GM12872 (cell line): ENCODE results near the gene GREB1.

Experiments
- TF ChIP-seq, protein P1 (sequence below): IDR thresholded peaks from 3 replicates; pipeline ENCODE4 v1.5.1; 2011; ENCODE audit warnings: low read depth, mild to moderate bottlenecking, low read length, moderate library complexity; ENCODE audit not compliant: insufficient read depth

The GREB1 gene

DNA sequence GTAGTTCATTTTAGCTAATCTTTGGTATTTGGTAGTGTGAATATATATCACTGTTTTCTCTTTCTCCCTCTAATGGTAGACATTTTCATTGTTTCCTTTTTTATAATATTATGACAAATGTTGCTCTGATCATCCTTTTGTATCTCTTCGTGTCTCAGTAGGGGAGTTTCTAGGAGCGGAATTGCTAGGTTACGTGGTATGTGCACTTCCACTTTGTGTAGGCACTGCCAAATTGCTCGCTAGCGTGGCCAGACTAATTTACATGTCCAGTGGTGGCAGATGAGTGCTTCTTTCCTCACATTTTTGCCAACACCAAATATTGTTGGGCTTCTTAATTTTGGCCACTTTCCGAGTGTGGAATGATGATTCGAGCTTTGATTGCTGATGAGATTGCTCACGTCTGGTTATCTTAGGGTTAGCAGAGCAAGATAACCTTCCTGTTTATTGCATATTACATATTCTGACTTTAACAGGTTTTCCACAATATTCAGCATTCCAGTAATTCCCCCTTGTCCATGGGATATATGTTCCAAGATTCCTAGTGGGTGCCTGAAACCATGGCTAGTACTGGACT lies 30.4 kb upstream of the GREB1 start:
- TF ChIP-seq, protein P1, sequence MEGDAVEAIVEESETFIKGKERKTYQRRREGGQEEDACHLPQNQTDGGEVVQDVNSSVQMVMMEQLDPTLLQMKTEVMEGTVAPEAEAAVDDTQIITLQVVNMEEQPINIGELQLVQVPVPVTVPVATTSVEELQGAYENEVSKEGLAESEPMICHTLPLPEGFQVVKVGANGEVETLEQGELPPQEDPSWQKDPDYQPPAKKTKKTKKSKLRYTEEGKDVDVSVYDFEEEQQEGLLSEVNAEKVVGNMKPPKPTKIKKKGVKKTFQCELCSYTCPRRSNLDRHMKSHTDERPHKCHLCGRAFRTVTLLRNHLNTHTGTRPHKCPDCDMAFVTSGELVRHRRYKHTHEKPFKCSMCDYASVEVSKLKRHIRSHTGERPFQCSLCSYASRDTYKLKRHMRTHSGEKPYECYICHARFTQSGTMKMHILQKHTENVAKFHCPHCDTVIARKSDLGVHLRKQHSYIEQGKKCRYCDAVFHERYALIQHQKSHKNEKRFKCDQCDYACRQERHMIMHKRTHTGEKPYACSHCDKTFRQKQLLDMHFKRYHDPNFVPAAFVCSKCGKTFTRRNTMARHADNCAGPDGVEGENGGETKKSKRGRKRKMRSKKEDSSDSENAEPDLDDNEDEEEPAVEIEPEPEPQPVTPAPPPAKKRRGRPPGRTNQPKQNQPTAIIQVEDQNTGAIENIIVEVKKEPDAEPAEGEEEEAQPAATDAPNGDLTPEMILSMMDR: no peak

DNA sequence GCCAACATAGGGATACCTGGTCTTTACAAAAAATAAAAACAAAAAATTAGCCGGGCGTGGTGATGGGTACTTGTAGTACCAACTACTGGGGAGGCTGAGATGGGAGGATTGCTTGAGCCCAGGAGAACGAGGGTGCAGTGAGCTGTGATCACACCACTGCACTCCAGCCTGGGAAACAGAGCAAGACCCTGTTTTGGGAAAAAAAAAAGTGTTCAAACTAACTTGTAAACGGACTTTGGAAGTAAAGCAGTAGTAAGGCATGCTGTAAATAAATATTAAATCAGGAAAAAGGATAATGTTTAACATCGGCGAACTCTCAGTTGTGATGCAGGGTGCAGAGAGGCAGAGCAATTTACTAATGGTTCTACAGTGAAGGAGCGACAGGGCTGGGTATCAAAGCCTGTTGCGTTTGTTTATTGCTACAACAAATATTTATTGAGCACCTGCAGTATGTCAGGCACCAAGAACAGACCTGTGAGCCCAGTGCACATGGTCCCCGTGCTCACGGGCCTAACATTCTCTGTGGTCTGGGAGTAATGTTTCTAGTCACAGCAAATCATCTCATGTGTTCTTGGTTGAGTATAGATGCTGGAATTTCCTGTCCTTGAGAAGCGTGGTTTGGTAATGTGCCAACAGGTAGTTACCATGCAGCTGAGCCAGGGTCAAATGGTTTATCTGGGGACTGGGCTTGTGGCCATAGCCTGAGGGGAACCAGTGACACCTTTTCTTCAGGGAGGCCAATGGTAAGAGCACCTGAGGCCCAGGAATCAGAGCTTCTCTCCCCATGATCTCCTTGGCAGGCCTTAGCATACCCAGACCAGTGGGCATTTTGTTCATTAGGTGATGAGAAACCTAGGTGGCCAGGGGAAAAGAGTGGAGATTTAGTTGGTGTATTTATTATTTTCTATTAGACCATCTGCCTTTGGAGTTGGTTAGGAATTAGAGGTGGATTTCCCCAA lies 27.9 kb upstream of the GREB1 start:
- TF ChIP-seq, protein P1: no peak

DNA sequence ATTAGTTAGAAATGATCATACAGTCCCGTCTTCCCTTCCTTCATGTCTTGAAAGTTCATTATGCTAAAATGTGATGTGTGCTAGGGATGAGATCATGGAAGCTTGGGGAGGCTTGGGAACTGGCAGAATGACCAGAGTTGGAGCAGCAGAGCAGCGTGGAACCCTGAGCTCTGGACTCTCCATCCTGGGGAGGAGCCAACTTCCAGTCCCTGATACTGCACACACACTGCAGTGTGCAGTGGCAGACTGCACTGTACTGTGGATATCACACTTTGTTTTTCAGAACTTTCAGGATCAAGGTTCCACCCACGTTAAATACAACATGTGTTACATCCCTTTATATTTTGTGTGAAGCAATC lies 27.3 kb upstream of the GREB1 start:
- TF ChIP-seq, protein P1: no peak

DNA sequence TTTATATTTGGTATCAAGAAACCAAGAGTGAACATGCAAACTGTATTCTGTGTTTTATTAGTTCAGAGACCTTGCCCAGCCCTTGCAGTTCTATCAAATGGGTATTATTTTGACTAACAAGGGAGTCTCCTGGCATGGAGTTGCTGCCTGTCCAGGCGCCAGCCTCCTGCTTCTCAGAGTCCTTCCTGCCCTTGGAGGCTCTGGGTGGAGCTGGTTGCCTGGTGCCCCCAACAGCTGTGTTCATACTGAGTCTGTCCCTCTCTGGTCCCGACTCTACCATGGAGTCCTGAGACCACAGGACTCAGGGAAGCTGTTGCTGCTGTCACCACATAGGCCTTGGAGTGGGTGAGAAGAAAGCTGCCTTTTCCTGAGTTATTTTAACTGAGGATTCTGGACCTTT lies 26.3 kb upstream of the GREB1 start:
- TF ChIP-seq, protein P1: no peak

DNA sequence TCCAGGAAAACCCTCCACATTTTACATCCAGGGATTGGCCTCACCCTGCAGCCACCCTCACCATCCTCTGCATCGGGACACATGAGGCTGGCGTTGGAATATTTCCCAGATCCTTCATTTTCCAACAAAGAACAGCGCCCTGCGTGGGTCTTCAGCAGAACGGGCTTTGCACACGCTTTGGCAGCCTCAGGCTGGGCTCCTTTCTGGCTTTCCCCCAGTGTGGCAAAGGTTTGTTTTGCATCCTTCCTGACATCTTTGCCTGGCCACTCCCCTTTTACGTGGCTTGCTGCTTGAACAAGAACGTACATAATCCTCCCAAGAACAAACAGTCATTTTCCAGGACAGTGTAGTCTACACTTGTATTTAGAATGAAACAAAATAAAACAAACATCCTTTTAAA lies 25.6 kb upstream of the GREB1 start:
- TF ChIP-seq, protein P1: no peak

DNA sequence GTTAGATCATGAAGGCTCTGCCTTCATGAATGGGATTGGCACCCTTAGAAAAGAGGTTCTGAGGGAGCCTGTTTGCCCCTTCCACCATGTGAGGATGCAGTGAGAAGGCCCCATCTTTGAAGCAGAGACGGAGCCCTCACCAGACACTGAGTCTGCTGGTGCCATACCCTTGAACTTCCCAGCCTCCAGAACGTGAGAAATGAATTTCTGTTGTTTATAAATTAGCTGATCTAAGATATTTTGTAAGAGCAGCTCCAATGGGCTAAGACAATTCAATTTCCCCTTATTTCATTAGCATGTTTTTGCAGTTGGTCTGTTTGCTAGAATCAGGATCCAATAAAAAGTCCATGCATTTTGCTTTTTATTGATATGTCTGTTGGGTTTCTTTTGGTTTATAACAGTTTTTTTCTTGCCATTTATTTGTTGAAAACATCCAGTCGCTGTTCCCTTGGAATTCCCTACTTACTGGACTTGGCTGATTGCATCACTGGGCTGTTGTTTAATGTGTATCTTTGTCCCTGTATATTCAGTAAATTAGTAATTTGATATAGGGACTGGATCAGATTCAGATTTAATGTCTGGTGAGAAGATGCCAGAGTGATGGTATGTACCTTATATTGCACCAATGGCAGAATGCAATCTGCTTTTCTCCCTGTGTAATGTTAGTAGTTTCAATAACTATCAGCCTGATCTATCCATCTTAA lies 24.0 kb upstream of the GREB1 start:
- TF ChIP-seq, protein P1: no peak

DNA sequence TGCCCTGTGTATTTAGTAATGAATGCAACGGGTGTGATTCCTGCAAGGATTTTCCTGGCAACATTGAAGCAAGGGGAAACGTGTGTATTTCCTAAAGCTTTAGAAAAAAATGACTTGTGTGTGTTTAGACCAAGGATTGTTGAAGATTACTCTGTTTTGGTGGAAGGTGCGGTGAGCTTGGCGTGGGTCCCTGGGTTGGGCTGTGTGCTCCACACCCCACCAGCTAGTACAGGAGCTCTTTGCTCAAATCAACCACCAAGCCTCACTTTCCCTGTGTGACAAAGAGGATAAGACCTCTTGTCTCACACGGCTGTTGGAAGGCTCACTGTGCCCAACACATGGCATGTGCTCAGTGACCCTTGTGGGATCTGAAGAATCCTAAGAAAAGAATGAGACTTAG lies 21.4 kb upstream of the GREB1 start:
- TF ChIP-seq, protein P1: no peak
